ENCODE measurements around the gene KIF22. TPM values are rescaled to one million over a fixed set of nuclear protein-coding genes. Genes with fewer than 3 reads are reported as not detected.
A peak's percentile ranks its signal among the peaks of the same experiment; 100 is the strongest.

KIF22 gene
- total and polyA plus RNA-seq, 9 of the 15 experiments (the other 6 are each of a cell fraction or from before 2014, with no cell fraction given), result 8.7 to 232 (median 131) TPM

- Histone ChIP-seq H4K20me1 (replicated peaks; ENCODE audit: control insufficient read depth, insufficient read depth, low read length) (no peaks in the 10 kb centered on the region; the same call in 1 of the 2 replicates), H2AFZ (ENCODE audit: low read depth, low read length) (peak overlapping the region; percentile 95), H3K27ac (ENCODE audit: extremely low read depth, low read depth, low read length) (peak overlapping the region; percentile 71), H3K36me3 (ENCODE audit: control insufficient read depth, insufficient read depth, low read length) (peaks cover 23% of the 10 kb centered on the region), H3K9me1 (ENCODE audit: control insufficient read depth, insufficient read depth, low read length) (no peaks in the 10 kb centered on the region), H3K79me2 (ENCODE audit: control insufficient read depth, insufficient read depth, low read length) (peaks cover 21% of the 10 kb centered on the region), H3K9me3 (replicated peaks; ENCODE audit: control insufficient read depth, insufficient read depth, low read depth, low read length) (no peaks in the 10 kb centered on the region), H3K27me3 (ENCODE audit: control insufficient read depth in 2 of 2, insufficient read depth in 2 of 2, low read length in 2 of 2) (no peaks in the 10 kb centered on the region), H3K4me1 (replicated peaks in 1 of 2; ENCODE audit: control insufficient read depth in 2 of 2, insufficient read depth in 2 of 2, low read length in 2 of 2) (peaks cover 24 to 69% of the 10 kb centered on the region in 2 experiments), H3K9ac (ENCODE audit: insufficient read depth in 1 of 2, low read depth in 2 of 2, low read length in 2 of 2) (peak overlapping the region; percentile 62 to 91), H3K4me2 (ENCODE audit: insufficient read depth, low read length) (peak overlapping the region; percentile 78), H3K4me3 (peak overlapping the region; percentile 68)
- in situ Hi-C loops (cut with MboI), result no loop called here
- ChIA-PET POLR2A (interaction anchor here (0.6 to 2.5 kb wide), 7 partner anchors 9 to 137 kb away, joined by 3 to 8 read pairs (median 4); no protein-coding TSS in a partner anchor), CTCF (ENCODE audit: low intra/inter-chr PET ratio) (interaction anchor here (1.0 to 1.9 kb wide), 2 partner anchors 9 to 116 kb away, joined by 3 to 5 read pairs; no protein-coding TSS in a partner anchor)
- ATAC-seq (peak; percentile 43), FAIRE-seq (peak; percentile 82), DNase-seq (ENCODE audit: extremely low read depth in 1 of 4, low spot score in 3 of 4) (peak; percentile 49 to 66 (median 60))
- 0% methylated on average over 26 of the region's 37 CpGs for WGBS (ENCODE audit: insufficient coverage, low coverage, missing lambda C conversion rate)
- intact Hi-C loops (cut with micrococcal nuclease), result loop anchor here (5.0 to 10.0 kb wide), 2 partner anchors 115 to 208 kb away; partner anchors contain the start of gene C16orf92
- no TSS peak for BruUV-seq (replicated peaks)
- 0 out of 2 replicates have a peak, but pooled peaks have one; percentile 21 for TF ChIP-seq HDGF (IDR thresholded peaks at IDR 0.05)
- 0 out of 4 replicates have a peak, but pooled peaks have one; percentile 8 to 10 for TF ChIP-seq MAZ (CRISPR knock-in tag; conservative IDR thresholded peaks at IDR 0.05 in 1 of 2, IDR thresholded peaks at IDR 0.05 in 1 of 2)
- TF ChIP-seq ETV5 (CRISPR knock-in tag; IDR thresholded peaks at IDR 0.05; ENCODE audit: low read depth), result 0 out of 2 replicates have a peak, but pooled peaks have one; percentile 2
- peak; percentile 34 for TF ChIP-seq VEZF1 (CRISPR knock-in tag; IDR thresholded peaks at IDR 0.05)
- no peak for TF ChIP-seq PHB (CRISPR knock-in tag; IDR thresholded peaks at IDR 0.05)
- TF ChIP-seq RCOR1 (IDR thresholded peaks at IDR 0.05; ENCODE audit: borderline replicate concordance in 1 of 2, low read depth in 2 of 2, low read length in 2 of 2), result peak in 1 of 2 experiments; percentile 15; a peak in 2 of 4 replicates
- 0 out of 4 replicates have a peak, but pooled peaks of 1 of the 2 experiments have one; percentile 26 for TF ChIP-seq HDAC1 (IDR thresholded peaks at IDR 0.05)
- no peak for TF ChIP-seq ID3 (CRISPR knock-in tag; IDR thresholded peaks at IDR 0.05)
- TF ChIP-seq ID3 (tag; IDR thresholded peaks at IDR 0.05), result no peak
- TF ChIP-seq ARID2 (IDR thresholded peaks at IDR 0.05), result 0 out of 2 replicates have a peak, but pooled peaks have one; percentile 29
- no peak for TF ChIP-seq MEF2A (IDR thresholded peaks at IDR 0.05; ENCODE audit: control insufficient read depth, low read depth, low read length)
- 0 out of 2 replicates have a peak, but pooled peaks have one; percentile 4 for TF ChIP-seq HBP1 (CRISPR knock-in tag; IDR thresholded peaks at IDR 0.05)
- peak; percentile 72 for TF ChIP-seq RBBP5 (IDR thresholded peaks at IDR 0.05; ENCODE audit: borderline replicate concordance, insufficient read depth, low read length, poor library complexity, severe bottlenecking)
Observed at GRCh38 chr16:29816694-29817441, 26.3 kb downstream of the KIF22 start.

Data from K562 (cell line).